GM12878 (cell line): ENCODE measurements around the gene ARHGEF7.

Experiments used
- KLF5 ChIP-seq: fragments of 450-650 bp; IDR thresholded peaks from 2 replicates; pipeline ENCODE4 v1.6.1; 2014; ENCODE audit warnings: mild to moderate bottlenecking; ENCODE audit not compliant: partially characterized antibody
- TAF1 ChIP-seq: IDR thresholded peaks from 2 replicates; pipeline ENCODE4 v1.6.1; 2011; ENCODE audit warnings: mild to moderate bottlenecking, low read depth, low read length, borderline replicate concordance
- TF ChIP-seq, protein P1 (sequence below), 3 experiments: IDR thresholded peaks in 2 of 3; conservative IDR thresholded peaks in 1 of 3; 2 replicates each; pipeline ENCODE4 v1.5.1; 2011; ENCODE audit warnings: low read depth in 3 of 3, low read length in 3 of 3, mild to moderate bottlenecking in 3 of 3, control low read depth in 2 of 3, moderate library complexity in 2 of 3, inconsistent platforms in 1 of 3, mixed read lengths in 1 of 3; ENCODE audit not compliant: control insufficient read depth in 2 of 3, insufficient read depth in 1 of 3; ENCODE audit errors: extremely low read depth in 1 of 3

DNA sequence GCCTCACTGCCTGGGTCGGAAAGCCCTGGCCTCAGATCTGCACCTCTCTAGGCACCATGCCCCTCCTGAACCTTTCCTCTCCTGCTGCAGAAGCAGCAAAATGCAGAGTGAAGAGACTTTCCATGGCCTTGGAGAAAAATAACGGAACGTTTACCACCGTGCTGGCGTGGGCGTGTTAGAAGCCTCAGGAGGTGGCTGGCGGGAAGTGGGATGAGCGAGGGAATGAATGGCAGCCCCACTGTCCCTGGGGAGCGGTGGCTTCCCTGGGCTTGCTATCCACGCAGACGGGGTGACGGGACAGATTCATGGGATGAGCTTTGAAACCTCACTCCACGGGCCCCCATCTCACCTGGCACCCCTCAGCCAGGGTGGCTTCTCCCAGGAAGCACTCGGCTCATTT lies 209.6 kb downstream of the ARHGEF7 start:
- TF ChIP-seq, protein P1, sequence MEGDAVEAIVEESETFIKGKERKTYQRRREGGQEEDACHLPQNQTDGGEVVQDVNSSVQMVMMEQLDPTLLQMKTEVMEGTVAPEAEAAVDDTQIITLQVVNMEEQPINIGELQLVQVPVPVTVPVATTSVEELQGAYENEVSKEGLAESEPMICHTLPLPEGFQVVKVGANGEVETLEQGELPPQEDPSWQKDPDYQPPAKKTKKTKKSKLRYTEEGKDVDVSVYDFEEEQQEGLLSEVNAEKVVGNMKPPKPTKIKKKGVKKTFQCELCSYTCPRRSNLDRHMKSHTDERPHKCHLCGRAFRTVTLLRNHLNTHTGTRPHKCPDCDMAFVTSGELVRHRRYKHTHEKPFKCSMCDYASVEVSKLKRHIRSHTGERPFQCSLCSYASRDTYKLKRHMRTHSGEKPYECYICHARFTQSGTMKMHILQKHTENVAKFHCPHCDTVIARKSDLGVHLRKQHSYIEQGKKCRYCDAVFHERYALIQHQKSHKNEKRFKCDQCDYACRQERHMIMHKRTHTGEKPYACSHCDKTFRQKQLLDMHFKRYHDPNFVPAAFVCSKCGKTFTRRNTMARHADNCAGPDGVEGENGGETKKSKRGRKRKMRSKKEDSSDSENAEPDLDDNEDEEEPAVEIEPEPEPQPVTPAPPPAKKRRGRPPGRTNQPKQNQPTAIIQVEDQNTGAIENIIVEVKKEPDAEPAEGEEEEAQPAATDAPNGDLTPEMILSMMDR (IDR thresholded peaks at IDR 0.05 in 2 of 3, conservative IDR thresholded peaks at IDR 0.05 in 1 of 3; ENCODE audit: control insufficient read depth in 2 of 3, extremely low read depth in 1 of 3, insufficient read depth in 1 of 3, low read depth in 3 of 3, low read length in 3 of 3), result no peak
- TF ChIP-seq TAF1 (no peak), KLF5 (no peak)
